Vagina (tissue), 2 donors: ENCODE data around the gene DNAH2. TPM values are rescaled to one million over a fixed set of nuclear protein-coding genes. Genes with fewer than 3 reads are reported as not detected.

Experiments
- DNase-seq, 2 donors: peaks; one replicate each; pipeline ENCODE4 v3.0.0-alpha.2; 2017; ENCODE audit errors: extremely low spot score in 2 of 2
- H3K27ac ChIP-seq: fragments of 200-600 bp; sonication (generic); one replicate; pipeline ENCODE4 v1.5.1; 2019
- H3K27me3 ChIP-seq: fragments of 200-600 bp; sonication (generic); one replicate; pipeline ENCODE4 v1.5.1; 2019
- H3K36me3 ChIP-seq, 2 donors: fragments of 200-600 bp; sonication (generic); one replicate each; pipeline ENCODE4 v1.5.1; 2017 to 2019
- H3K4me1 ChIP-seq: fragments of 200-600 bp; sonication (generic); one replicate; pipeline ENCODE4 v1.5.1; 2019
- H3K4me3 ChIP-seq, 2 donors: fragments of 200-600 bp; sonication (generic); 1 replicate in 1 of 2; 2 replicates in 1 of 2; pipeline ENCODE4 v1.5.1; 2016 to 2019
- H3K9me3 ChIP-seq: fragments of 200-600 bp; sonication (generic); one replicate; pipeline ENCODE4 v1.5.1; 2019
- CTCF ChIP-seq, 3 experiments: fragments of 450-650 bp in 2 of 3; fragments of 200-600 bp in 1 of 3; sonication (generic) in 1 of 3; IDR thresholded peaks; one replicate each; pipeline ENCODE4 v1.5.1; 2017 to 2019; ENCODE audit warnings: antibody characterized with exemption in 3 of 3, mild to moderate bottlenecking in 2 of 3, moderate library complexity in 2 of 3
- POLR2A ChIP-seq, 2 donors: fragments of 450-650 bp; IDR thresholded peaks; one replicate each; pipeline ENCODE4 v1.6.1; 2017; ENCODE audit warnings: antibody characterized with exemption in 2 of 2, mild to moderate bottlenecking in 2 of 2, moderate library complexity in 2 of 2
- POLR2AphosphoS5 ChIP-seq, 2 donors: sonication (generic); formaldehyde crosslinking; IDR thresholded peaks; one replicate each; pipeline ENCODE4 v1.9.0; 2017; ENCODE audit warnings: antibody characterized with exemption in 2 of 2, mild to moderate bottlenecking in 2 of 2, low read depth in 1 of 2; ENCODE audit not compliant: insufficient read depth in 1 of 2
- intact Hi-C: fragments of 100-400 bp; cut with DNase I; formaldehyde crosslinking; loops from one replicate; pipeline ENCODE4 v1.15.1; 2023
- total RNA-seq: library from RNA; depleted of rRNA; stranded (reverse); fragments of >200 nt; gene quantifications from one replicate; pipeline ENCODE4 v1.2.3, GENCODE V29; 2016

Gene DNAH2
- total RNA-seq, 1 donor from 2014 or later: 0.49 TPM

- peak in 1 of 2 donors; percentile 97 for DNase-seq
- Histone ChIP-seq H3K27ac (peak within 1 kb of the TSS; percentile 99), H3K9me3 (no peaks in the 10 kb centered on the region), H3K36me3 (no peaks in the 10 kb centered on the region), H3K4me1 (peaks cover 34% of the 10 kb centered on the region), H3K27me3 (no peaks in the 10 kb centered on the region), H3K4me3 (peak within 1 kb of the TSS; percentile 70 to 95)
- TF ChIP-seq POLR2AphosphoS5 (IDR thresholded peaks at IDR 0.05; ENCODE audit: insufficient read depth in 1 of 2, low read depth in 1 of 2) (peak; percentile 81 to 82), POLR2A (IDR thresholded peaks at IDR 0.05) (peak in 1 of 2 donors; percentile 53), CTCF (IDR thresholded peaks at IDR 0.05) (no peak)
- intact Hi-C loops: no loop called here
Observed at GRCh38 chr17:7833795-7834541, 116.4 kb downstream of the DNAH2 start, which contains the start of gene KDM6B. KDM6B (plus strand) TSS chr17:7834217; CDS start chr17:7845555, 11,338 bp downstream.

GRCh38 chr17:7834542-7834956, 117.0 kb downstream of the DNAH2 start:
- intact Hi-C loops: no loop called here
- peak overlapping the region; percentile 99 for H3K27ac ChIP-seq
- TF ChIP-seq POLR2AphosphoS5 (IDR thresholded peaks at IDR 0.05; ENCODE audit: insufficient read depth in 1 of 2, low read depth in 1 of 2) (no peak), CTCF (IDR thresholded peaks at IDR 0.05) (no peak), POLR2A (IDR thresholded peaks at IDR 0.05) (no peak)
- peak overlapping the region; percentile 70 to 95 for H3K4me3 ChIP-seq
- no peaks in the 10 kb centered on the region for H3K27me3 ChIP-seq
- H3K9me3 ChIP-seq: no peaks in the 10 kb centered on the region
- peaks cover 40% of the 10 kb centered on the region for H3K4me1 ChIP-seq
- H3K36me3 ChIP-seq: no peaks in the 10 kb centered on the region
- DNase-seq: peak in 1 of 2 donors; percentile 92

GRCh38 chr17:7834957-7835813, 117.6 kb downstream of the DNAH2 start:
- intact Hi-C loops: loop anchor here (5.0 kb wide), 1 partner anchor 208 kb away; the partner anchor contains the start of gene SAT2
- Histone ChIP-seq H3K36me3 (no peaks in the 10 kb centered on the region), H3K27ac (peak overlapping the region; percentile 99), H3K9me3 (no peaks in the 10 kb centered on the region), H3K27me3 (no peaks in the 10 kb centered on the region), H3K4me1 (peaks cover 46% of the 10 kb centered on the region), H3K4me3 (peak overlapping the region; percentile 70 to 95)
- peak in 1 of 2 donors; percentile 98 for DNase-seq
- TF ChIP-seq CTCF (IDR thresholded peaks at IDR 0.05) (peak; percentile 41 to 87 (median 72)), POLR2A (IDR thresholded peaks at IDR 0.05) (peak in 1 of 2 donors; percentile 72), POLR2AphosphoS5 (IDR thresholded peaks at IDR 0.05; ENCODE audit: insufficient read depth in 1 of 2, low read depth in 1 of 2) (peak; percentile 69 to 93)

GRCh38 chr17:7835814-7836595, 118.5 kb downstream of the DNAH2 start:
- Histone ChIP-seq H3K36me3 (no peaks in the 10 kb centered on the region), H3K27ac (peak overlapping the region; percentile 99), H3K9me3 (no peaks in the 10 kb centered on the region), H3K4me1 (peaks cover 54% of the 10 kb centered on the region), H3K27me3 (no peaks in the 10 kb centered on the region), H3K4me3 (peak overlapping the region; percentile 70 to 95)
- peak in 1 of 2 donors; percentile 78 for TF ChIP-seq POLR2AphosphoS5 (IDR thresholded peaks at IDR 0.05; ENCODE audit: insufficient read depth in 1 of 2, low read depth in 1 of 2)
- TF ChIP-seq POLR2A (IDR thresholded peaks at IDR 0.05): peak in 1 of 2 donors; percentile 5
- no peak for TF ChIP-seq CTCF (IDR thresholded peaks at IDR 0.05)
- intact Hi-C loops: loop anchor here (5.0 kb wide), 1 partner anchor 209 kb away; the partner anchor contains the start of gene SAT2
- DNase-seq: no peak
